A549 (cell line): ENCODE measurements around the gene CDCP1.

Source experiments
- BCL3 ChIP-seq: fragments of >200 bp; sonication (Bioruptor Twin); formaldehyde crosslinking; IDR thresholded peaks from 3 replicates; pipeline ENCODE4 v1.6.1; 2016
- BHLHE40 ChIP-seq: IDR thresholded peaks from 2 replicates; pipeline ENCODE4 v1.6.1; 2012; ENCODE audit warnings: low read depth, low read length, inconsistent platforms
- CTCF ChIP-seq: fragments of >200 bp; sonication (Bioruptor Twin); formaldehyde crosslinking; IDR thresholded peaks from 3 replicates; pipeline ENCODE4 v1.5.1; 2016
- JUN ChIP-seq, 2 experiments: fragments of >200 bp; sonication (Bioruptor Twin); formaldehyde crosslinking; IDR thresholded peaks; 2 replicates in 1 of 2; 3 replicates in 1 of 2; pipeline ENCODE4 v1.6.1; 2016 to 2017
- MAFK ChIP-seq: fragments of 450-650 bp; IDR thresholded peaks from 2 replicates; pipeline ENCODE4 v1.6.1; 2014; ENCODE audit not compliant: partially characterized antibody
- MAZ ChIP-seq: fragments of 150-350 bp; IDR thresholded peaks from 2 replicates; pipeline ENCODE4 v1.6.1; 2014; ENCODE audit warnings: antibody characterized with exemption, low read depth, low read length, borderline replicate concordance
- NR3C1 ChIP-seq: fragments of >200 bp; sonication (Bioruptor Twin); formaldehyde crosslinking; IDR thresholded peaks from 3 replicates; pipeline ENCODE4 v1.6.1; 2017
- POLR2A ChIP-seq: IDR thresholded peaks from 2 replicates; pipeline ENCODE4 v1.6.1; 2012; ENCODE audit warnings: mild to moderate bottlenecking, low read length
- RAD21 ChIP-seq, 2 experiments: fragments of >200 bp in 1 of 2; sonication (Bioruptor Twin) in 1 of 2; formaldehyde crosslinking in 1 of 2; IDR thresholded peaks in 1 of 2; conservative IDR thresholded peaks in 1 of 2; 2 replicates in 1 of 2; 3 replicates in 1 of 2; pipeline ENCODE4 v1.6.1; 2012 to 2018; ENCODE audit warnings: inconsistent platforms in 1 of 2
- RNF2 ChIP-seq: fragments of 200-600 bp; sonication (generic); IDR thresholded peaks from 2 replicates; pipeline ENCODE4 v1.6.1; 2016; ENCODE audit warnings: low read depth, mild to moderate bottlenecking, antibody characterized with exemption, moderate library complexity, borderline replicate concordance

- TF ChIP-seq CTCF: no peak
- no peak for TF ChIP-seq MAFK
- no peak for TF ChIP-seq NR3C1
- no peak for TF ChIP-seq RNF2
- no peak for TF ChIP-seq BCL3
- no peak for TF ChIP-seq RAD21 (conservative IDR thresholded peaks at IDR 0.05 in 1 of 2, IDR thresholded peaks at IDR 0.05 in 1 of 2)
- no peak for TF ChIP-seq JUN (IDR thresholded peaks at IDR 0.05)
- no peak for TF ChIP-seq POLR2A
- no peak for TF ChIP-seq BHLHE40
- no peak for TF ChIP-seq MAZ
Measured at GRCh38 chr3:45105855-45106671, 40.1 kb downstream of the CDCP1 start.
